ENCODE results near the gene PPP1R9A.

PPP1R9A gene

GRCh38 chr7:95276114-95276513, 368.7 kb downstream of the PPP1R9A start:
- no peak for DNase-seq

- no peak for DNase-seq
These were observed 372.0 kb downstream of the PPP1R9A start for GRCh38 chr7:95279417-95279816.

- no peak for DNase-seq
These were observed 378.7 kb downstream of the PPP1R9A start for GRCh38 chr7:95286096-95286495.

- no peak for DNase-seq
These were observed 382.9 kb downstream of the PPP1R9A start for GRCh38 chr7:95290166-95290830.

GRCh38 chr7:95295397-95295796, 388.0 kb downstream of the PPP1R9A start:
- DNase-seq = no peak

- DNase-seq = no peak
These were observed 389.1 kb downstream of the PPP1R9A start for GRCh38 chr7:95296456-95296855.

- DNase-seq = no peak
These were observed 389.6 kb downstream of the PPP1R9A start for GRCh38 chr7:95297041-95297440.

GRCh38 chr7:95298091-95298490, 390.7 kb downstream of the PPP1R9A start:
- DNase-seq = no peak

- DNase-seq = no peak
These were observed 395.9 kb downstream of the PPP1R9A start for GRCh38 chr7:95303013-95303905.

- no peak for DNase-seq
These were observed 397.6 kb downstream of the PPP1R9A start for GRCh38 chr7:95304990-95305389.

GRCh38 chr7:95309951-95310350, 402.6 kb downstream of the PPP1R9A start:
- no peak for DNase-seq

GRCh38 chr7:95311389-95311788, 404.0 kb downstream of the PPP1R9A start:
- no peak for DNase-seq

GRCh38 chr7:95312561-95312960, 405.2 kb downstream of the PPP1R9A start:
- no peak for DNase-seq

- no peak for DNase-seq
These were observed 409.2 kb downstream of the PPP1R9A start for GRCh38 chr7:95316588-95316987.

- no peak for DNase-seq
These were observed 410.2 kb downstream of the PPP1R9A start for GRCh38 chr7:95317546-95317945.

GRCh38 chr7:95317966-95318365, 410.6 kb downstream of the PPP1R9A start:
- no peak for DNase-seq

- DNase-seq = peak; percentile 45
These were observed 411.2 kb downstream of the PPP1R9A start for GRCh38 chr7:95318501-95319100.

GRCh38 chr7:95319570-95319969, 412.2 kb downstream of the PPP1R9A start:
- no peak for DNase-seq

GRCh38 chr7:95320651-95321050, 413.3 kb downstream of the PPP1R9A start:
- no peak for DNase-seq

GRCh38 chr7:95321720-95322119, 414.3 kb downstream of the PPP1R9A start:
- DNase-seq = no peak

GRCh38 chr7:95322396-95322795, 415.0 kb downstream of the PPP1R9A start:
- no peak for DNase-seq

GRCh38 chr7:95322854-95323253, 415.5 kb downstream of the PPP1R9A start:
- DNase-seq = no peak

- no peak for DNase-seq
These were observed 416.2 kb downstream of the PPP1R9A start for GRCh38 chr7:95323410-95324129.

Measured in NCI-H524 treated with DMSO at 0.1 percent for 48 hours (cell line).